ENCODE measurements around the gene CMIP. TPM values are rescaled to one million over a fixed set of nuclear protein-coding genes. Genes with fewer than 3 reads are reported as not detected.

CMIP gene
- polyA plus RNA-seq, 1 donor from 2014 or later, result 15.1 TPM

- Histone ChIP-seq H3K9ac (ENCODE audit: low read length) (no peak overlapping the region), H4K20me1 (ENCODE audit: insufficient read depth) (no peaks in the 10 kb centered on the region)
These were observed 181.6 kb downstream of the CMIP start for GRCh38 chr16:81626181-81626674.

GRCh38 chr16:81627024-81627423 lies 182.4 kb downstream of the CMIP start:
- no peak overlapping the region for H2AFZ ChIP-seq (ENCODE audit: low read depth, low read length)
- H4K20me1 ChIP-seq (ENCODE audit: insufficient read depth), result no peaks in the 10 kb centered on the region
- TF ChIP-seq EP300 (conservative IDR thresholded peaks at IDR 0.05; ENCODE audit: poor library complexity, severe bottlenecking), result no peak
- no peak for TF ChIP-seq TAF1 (IDR thresholded peaks at IDR 0.05; ENCODE audit: low read depth)
- TF ChIP-seq RAD21 (conservative IDR thresholded peaks at IDR 0.05), result no peak
- no peak for TF ChIP-seq POLR2AphosphoS5 (IDR thresholded peaks at IDR 0.05)
- TF ChIP-seq CTCF (IDR thresholded peaks at IDR 0.05; ENCODE audit: poor library complexity, severe bottlenecking), result no peak
- TF ChIP-seq MXI1 (conservative IDR thresholded peaks at IDR 0.05; ENCODE audit: poor library complexity, severe bottlenecking), result no peak
- TF ChIP-seq REST (IDR thresholded peaks at IDR 0.05; ENCODE audit: borderline replicate concordance), result no peak

More at GRCh38 chr16:81626181-81626674, 181.6 kb downstream of the CMIP start:
- Histone ChIP-seq H3K27ac (ENCODE audit: low read length) (no peak overlapping the region), H3K9me2 (ENCODE audit: insufficient read depth, low read length) (no peaks in the 10 kb centered on the region), H3K4me2 (ENCODE audit: low read length) (no peak overlapping the region), H3K36me3 (ENCODE audit: insufficient read depth, low read length) (peaks cover 5% of the 10 kb centered on the region), H2AFZ (ENCODE audit: low read depth, low read length) (no peak overlapping the region), H3K79me2 (replicated peaks; ENCODE audit: insufficient read depth, low read length) (no peaks in the 10 kb centered on the region), H3F3A (ENCODE audit: insufficient read depth, low read length, poor library complexity, severe bottlenecking) (no peaks in the 10 kb centered on the region), H3K9me3 (ENCODE audit: low read length) (no peaks in the 10 kb centered on the region), H3K4me3 (ENCODE audit: low read length) (no peak overlapping the region), H3K27me3 (ENCODE audit: insufficient read depth, low read depth, low read length) (no peaks in the 10 kb centered on the region)
- no peak for TF ChIP-seq RAD21 (conservative IDR thresholded peaks at IDR 0.05)
- no peak for TF ChIP-seq EZH2 (IDR thresholded peaks at IDR 0.05; ENCODE audit: borderline replicate concordance, insufficient read depth, low read length, poor library complexity, severe bottlenecking)
- no peak for TF ChIP-seq EP300 (conservative IDR thresholded peaks at IDR 0.05; ENCODE audit: poor library complexity, severe bottlenecking)
- TF ChIP-seq SMC3 (conservative IDR thresholded peaks at IDR 0.05; ENCODE audit: poor library complexity), result no peak
- no peak for TF ChIP-seq REST (IDR thresholded peaks at IDR 0.05; ENCODE audit: borderline replicate concordance)
- TF ChIP-seq MXI1 (conservative IDR thresholded peaks at IDR 0.05; ENCODE audit: poor library complexity, severe bottlenecking), result no peak
- TF ChIP-seq TAF1 (IDR thresholded peaks at IDR 0.05; ENCODE audit: low read depth), result no peak
- TF ChIP-seq POLR2AphosphoS5 (IDR thresholded peaks at IDR 0.05), result no peak
- no peak for TF ChIP-seq CTCF (IDR thresholded peaks at IDR 0.05; ENCODE audit: poor library complexity, severe bottlenecking)

More at GRCh38 chr16:81627024-81627423, 182.4 kb downstream of the CMIP start:
- no peak overlapping the region for H3K9ac ChIP-seq (ENCODE audit: low read length)
- no peaks in the 10 kb centered on the region for H3K79me2 ChIP-seq (replicated peaks; ENCODE audit: insufficient read depth, low read length)
- H3K27ac ChIP-seq (ENCODE audit: low read length), result no peak overlapping the region
- no peak overlapping the region for H3K4me3 ChIP-seq (ENCODE audit: low read length)
- H3K9me2 ChIP-seq (ENCODE audit: insufficient read depth, low read length), result no peaks in the 10 kb centered on the region
- no peaks in the 10 kb centered on the region for H3F3A ChIP-seq (ENCODE audit: insufficient read depth, low read length, poor library complexity, severe bottlenecking)
- peaks cover 1% of the 10 kb centered on the region for H3K36me3 ChIP-seq (ENCODE audit: insufficient read depth, low read length)
- no peaks in the 10 kb centered on the region for H3K9me3 ChIP-seq (ENCODE audit: low read length)
- H3K27me3 ChIP-seq (ENCODE audit: insufficient read depth, low read depth, low read length), result no peaks in the 10 kb centered on the region
- H3K4me2 ChIP-seq (ENCODE audit: low read length), result no peak overlapping the region
